HEK293 (cell line): ENCODE results near the gene PAPSS1.

Experiments
- CTCF ChIA-PET: fragments of 350-600 bp; formaldehyde crosslinking; extraction: SDS; loops from one replicate; lab custom pipeline; 2021; ENCODE audit warnings: antibody characterized with exemption; lab: Yijun Ruan, JAX
- POLR2A ChIA-PET: fragments of 300-600 bp; formaldehyde crosslinking; extraction: SDS; loops from one replicate; lab custom pipeline; 2020; ENCODE audit warnings: antibody characterized with exemption, inconsistent platforms; lab: Yijun Ruan, JAX
- H3K27ac ChIP-seq: fragments of 200-500 bp; sonication (Bioruptor generic); 2 replicates; pipeline ENCODE4 v1.5.1; 2014; ENCODE audit warnings: low read depth, low read length, control low read depth, inconsistent platforms; ENCODE audit errors: extremely low read depth
- H3K36me3 ChIP-seq, 2 experiments: fragments of 200-500 bp in 1 of 2; sonication (Bioruptor generic) in 1 of 2; 1 replicate in 1 of 2; 2 replicates in 1 of 2; pipeline ENCODE4 v1.5.1; 2014 to 2017; ENCODE audit warnings: inconsistent platforms in 2 of 2, low read length in 2 of 2; ENCODE audit not compliant: control insufficient read depth in 2 of 2, insufficient read depth in 1 of 2
- H3K4me1 ChIP-seq: fragments of 200-500 bp; sonication (Bioruptor generic); 2 replicates; pipeline ENCODE4 v1.5.1; 2014; ENCODE audit warnings: mild to moderate bottlenecking, low read length, inconsistent platforms; ENCODE audit not compliant: control insufficient read depth, insufficient read depth
- H3K4me3 ChIP-seq: 2 replicates; pipeline ENCODE4 v1.5.1; 2011; ENCODE audit warnings: low read depth, mild to moderate bottlenecking, control low read depth, low read length, moderate library complexity
- H3K9me3 ChIP-seq: fragments of 200-500 bp; sonication (Bioruptor generic); 2 replicates; pipeline ENCODE4 v1.5.1; 2014; ENCODE audit warnings: low read depth, low read length, inconsistent platforms; ENCODE audit not compliant: control insufficient read depth, insufficient read depth
- BCL11A ChIP-seq: fragments of 450-650 bp; formaldehyde crosslinking; IDR thresholded peaks from 2 replicates; pipeline ENCODE4 v1.5.1; 2016; ENCODE audit warnings: low read depth, missing biosample characterization, missing genetic modification characterization
- BCL11B ChIP-seq: fragments of 450-650 bp; formaldehyde crosslinking; IDR thresholded peaks from 2 replicates; pipeline ENCODE4 v1.5.1; 2016; ENCODE audit warnings: low read depth, missing biosample characterization, missing genetic modification characterization
- GLI4 ChIP-seq: fragments of 450-650 bp; formaldehyde crosslinking; IDR thresholded peaks from 2 replicates; pipeline ENCODE4 v1.5.1; 2016; ENCODE audit warnings: missing biosample characterization, missing genetic modification characterization
- HOXA7 ChIP-seq: sonication (generic); formaldehyde crosslinking; IDR thresholded peaks from 2 replicates; pipeline ENCODE4 v1.8.1; 2022; ENCODE audit warnings: missing genetic modification reagents, borderline replicate concordance
- KLF8 ChIP-seq: fragments of 450-650 bp; formaldehyde crosslinking; IDR thresholded peaks from 2 replicates; pipeline ENCODE4 v1.5.1; 2016; ENCODE audit warnings: missing biosample characterization, missing genetic modification characterization
- MEIS1 ChIP-seq: sonication (generic); formaldehyde crosslinking; IDR thresholded peaks from 2 replicates; pipeline ENCODE4 v1.8.1; 2022; ENCODE audit warnings: missing genetic modification reagents, mild to moderate bottlenecking, borderline replicate concordance
- MYNN ChIP-seq: fragments of 450-650 bp; formaldehyde crosslinking; IDR thresholded peaks from 2 replicates; pipeline ENCODE4 v1.5.1; 2016; ENCODE audit warnings: missing biosample characterization, missing genetic modification characterization, borderline replicate concordance
- ZBTB7A ChIP-seq: fragments of 450-650 bp; formaldehyde crosslinking; IDR thresholded peaks from 2 replicates; pipeline ENCODE4 v1.5.1; 2016; ENCODE audit warnings: low read depth, missing biosample characterization, missing genetic modification characterization
- ZFHX2 ChIP-seq: fragments of 450-650 bp; formaldehyde crosslinking; conservative IDR thresholded peaks from 2 replicates; pipeline ENCODE4 v1.5.1; 2016; ENCODE audit warnings: missing biosample characterization, missing genetic modification characterization
- ZNF133 ChIP-seq: fragments of 450-650 bp; formaldehyde crosslinking; IDR thresholded peaks from 2 replicates; pipeline ENCODE4 v1.5.1; 2016; ENCODE audit warnings: missing biosample characterization, missing genetic modification characterization
- ZNF140 ChIP-seq: fragments of 450-650 bp; formaldehyde crosslinking; IDR thresholded peaks from 2 replicates; pipeline ENCODE4 v1.5.1; 2016; ENCODE audit warnings: missing biosample characterization, missing genetic modification characterization
- ZNF146 ChIP-seq: fragments of 450-650 bp; formaldehyde crosslinking; IDR thresholded peaks from 2 replicates; pipeline ENCODE4 v1.5.1; 2016; ENCODE audit warnings: missing biosample characterization, missing genetic modification characterization
- ZNF221 ChIP-seq: fragments of 450-650 bp; formaldehyde crosslinking; IDR thresholded peaks from 2 replicates; pipeline ENCODE4 v1.5.1; 2017; ENCODE audit warnings: missing biosample characterization, missing genetic modification characterization, borderline replicate concordance
- ZNF223 ChIP-seq: fragments of 450-650 bp; formaldehyde crosslinking; IDR thresholded peaks from 2 replicates; pipeline ENCODE4 v1.5.1; 2016; ENCODE audit warnings: missing biosample characterization, missing genetic modification characterization
- ZNF248 ChIP-seq: fragments of 450-650 bp; formaldehyde crosslinking; IDR thresholded peaks from 2 replicates; pipeline ENCODE4 v1.5.1; 2017; ENCODE audit warnings: missing biosample characterization, missing genetic modification characterization
- ZNF350 ChIP-seq: fragments of 450-650 bp; formaldehyde crosslinking; IDR thresholded peaks from 2 replicates; pipeline ENCODE4 v1.5.0; 2017; ENCODE audit warnings: missing biosample characterization, mild to moderate bottlenecking, missing genetic modification characterization
- ZNF514 ChIP-seq: fragments of 450-650 bp; formaldehyde crosslinking; IDR thresholded peaks from 2 replicates; pipeline ENCODE4 v1.5.1; 2016; ENCODE audit warnings: missing biosample characterization, missing genetic modification characterization
- ZNF521 ChIP-seq: fragments of 450-650 bp; formaldehyde crosslinking; IDR thresholded peaks from 2 replicates; pipeline ENCODE4 v1.5.1; 2017; ENCODE audit warnings: missing biosample characterization, mild to moderate bottlenecking, missing genetic modification characterization
- ZNF792 ChIP-seq: fragments of 450-650 bp; formaldehyde crosslinking; IDR thresholded peaks from 2 replicates; pipeline ENCODE4 v1.5.1; 2016; ENCODE audit warnings: missing biosample characterization, missing genetic modification characterization
- ZNF830 ChIP-seq: fragments of 450-650 bp; IDR thresholded peaks from 2 replicates; pipeline ENCODE4 v1.5.0; 2018; ENCODE audit warnings: missing biosample characterization, missing genetic modification characterization, low read depth, mild to moderate bottlenecking, moderate library complexity
- TF ChIP-seq, protein P1 (sequence below): fragments of 450-650 bp; formaldehyde crosslinking; IDR thresholded peaks from 2 replicates; pipeline ENCODE4 v1.5.1; 2016; ENCODE audit warnings: missing biosample characterization, missing genetic modification characterization
- TF ChIP-seq, protein P2 (sequence below): fragments of 450-650 bp; formaldehyde crosslinking; IDR thresholded peaks from 2 replicates; pipeline ENCODE4 v1.5.1; 2016; ENCODE audit warnings: missing biosample characterization, missing genetic modification characterization
- TF ChIP-seq, protein P3 (sequence below): fragments of 450-650 bp; formaldehyde crosslinking; IDR thresholded peaks from 2 replicates; pipeline ENCODE4 v1.5.1; 2017; ENCODE audit warnings: missing biosample characterization, missing genetic modification characterization
- TF ChIP-seq, protein P4 (sequence below): fragments of 450-650 bp; formaldehyde crosslinking; IDR thresholded peaks from 2 replicates; pipeline ENCODE4 v1.5.1; 2016; ENCODE audit warnings: missing biosample characterization, missing genetic modification characterization
- TF ChIP-seq, protein P5 (sequence below): fragments of 450-650 bp; formaldehyde crosslinking; IDR thresholded peaks from 2 replicates; pipeline ENCODE4 v1.5.1; 2016; ENCODE audit warnings: missing biosample characterization, missing genetic modification characterization

PAPSS1 gene

DNA sequence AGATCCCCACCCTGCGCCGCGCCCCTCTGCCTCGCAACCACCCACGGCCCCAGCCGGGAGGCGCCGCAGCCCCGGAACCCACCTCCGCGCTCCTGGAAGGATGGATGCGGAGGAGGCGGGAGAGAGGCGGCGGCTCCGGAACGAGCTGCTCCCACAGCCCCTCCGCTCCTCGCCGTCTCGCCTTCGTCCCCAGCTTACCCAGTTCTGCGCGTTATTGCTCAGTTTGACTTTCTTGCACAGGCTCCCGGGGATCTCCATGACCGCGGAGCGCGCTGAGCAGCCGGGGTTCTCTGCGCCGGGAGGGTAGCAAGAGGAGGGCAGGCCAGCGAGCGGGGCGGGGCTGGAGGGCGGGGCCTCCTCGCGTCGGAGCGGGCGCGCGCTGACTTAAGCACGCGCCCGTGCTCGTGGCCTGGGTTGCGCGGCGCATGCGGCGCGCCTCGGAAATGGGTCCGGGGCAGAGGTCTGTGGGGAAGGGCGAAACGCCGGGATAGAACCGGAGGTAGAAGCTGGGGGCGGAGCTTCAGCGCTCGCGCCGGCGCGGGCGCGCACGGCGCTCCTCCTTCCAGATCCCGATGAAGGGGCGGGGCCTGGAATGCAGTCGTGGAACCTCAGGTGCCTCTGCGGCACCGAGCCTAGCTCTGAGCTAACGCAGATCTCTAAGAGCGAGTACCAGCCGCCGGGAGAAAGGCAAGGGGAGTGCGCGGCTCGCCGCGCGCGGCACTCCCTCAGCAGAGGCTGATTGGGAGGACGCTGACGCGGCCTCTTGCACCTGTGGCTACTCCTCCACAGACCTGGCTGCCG is at the start of gene PAPSS1 (continued):
- TF ChIP-seq, protein P1, sequence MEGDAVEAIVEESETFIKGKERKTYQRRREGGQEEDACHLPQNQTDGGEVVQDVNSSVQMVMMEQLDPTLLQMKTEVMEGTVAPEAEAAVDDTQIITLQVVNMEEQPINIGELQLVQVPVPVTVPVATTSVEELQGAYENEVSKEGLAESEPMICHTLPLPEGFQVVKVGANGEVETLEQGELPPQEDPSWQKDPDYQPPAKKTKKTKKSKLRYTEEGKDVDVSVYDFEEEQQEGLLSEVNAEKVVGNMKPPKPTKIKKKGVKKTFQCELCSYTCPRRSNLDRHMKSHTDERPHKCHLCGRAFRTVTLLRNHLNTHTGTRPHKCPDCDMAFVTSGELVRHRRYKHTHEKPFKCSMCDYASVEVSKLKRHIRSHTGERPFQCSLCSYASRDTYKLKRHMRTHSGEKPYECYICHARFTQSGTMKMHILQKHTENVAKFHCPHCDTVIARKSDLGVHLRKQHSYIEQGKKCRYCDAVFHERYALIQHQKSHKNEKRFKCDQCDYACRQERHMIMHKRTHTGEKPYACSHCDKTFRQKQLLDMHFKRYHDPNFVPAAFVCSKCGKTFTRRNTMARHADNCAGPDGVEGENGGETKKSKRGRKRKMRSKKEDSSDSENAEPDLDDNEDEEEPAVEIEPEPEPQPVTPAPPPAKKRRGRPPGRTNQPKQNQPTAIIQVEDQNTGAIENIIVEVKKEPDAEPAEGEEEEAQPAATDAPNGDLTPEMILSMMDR (tag by site-specific recombination): peak; percentile 25; the same call in 1 of the 2 replicates
- TF ChIP-seq ZNF133 (tag by site-specific recombination) (no peak), ZNF221 (no peak), ZBTB7A (no peak), ZNF792 (tag by site-specific recombination) (no peak), ZNF514 (tag by site-specific recombination) (no peak), BCL11B (tag by site-specific recombination) (no peak), ZNF146 (no peak), KLF8 (tag by site-specific recombination) (peak; percentile 69)
- TF ChIP-seq, protein P2, sequence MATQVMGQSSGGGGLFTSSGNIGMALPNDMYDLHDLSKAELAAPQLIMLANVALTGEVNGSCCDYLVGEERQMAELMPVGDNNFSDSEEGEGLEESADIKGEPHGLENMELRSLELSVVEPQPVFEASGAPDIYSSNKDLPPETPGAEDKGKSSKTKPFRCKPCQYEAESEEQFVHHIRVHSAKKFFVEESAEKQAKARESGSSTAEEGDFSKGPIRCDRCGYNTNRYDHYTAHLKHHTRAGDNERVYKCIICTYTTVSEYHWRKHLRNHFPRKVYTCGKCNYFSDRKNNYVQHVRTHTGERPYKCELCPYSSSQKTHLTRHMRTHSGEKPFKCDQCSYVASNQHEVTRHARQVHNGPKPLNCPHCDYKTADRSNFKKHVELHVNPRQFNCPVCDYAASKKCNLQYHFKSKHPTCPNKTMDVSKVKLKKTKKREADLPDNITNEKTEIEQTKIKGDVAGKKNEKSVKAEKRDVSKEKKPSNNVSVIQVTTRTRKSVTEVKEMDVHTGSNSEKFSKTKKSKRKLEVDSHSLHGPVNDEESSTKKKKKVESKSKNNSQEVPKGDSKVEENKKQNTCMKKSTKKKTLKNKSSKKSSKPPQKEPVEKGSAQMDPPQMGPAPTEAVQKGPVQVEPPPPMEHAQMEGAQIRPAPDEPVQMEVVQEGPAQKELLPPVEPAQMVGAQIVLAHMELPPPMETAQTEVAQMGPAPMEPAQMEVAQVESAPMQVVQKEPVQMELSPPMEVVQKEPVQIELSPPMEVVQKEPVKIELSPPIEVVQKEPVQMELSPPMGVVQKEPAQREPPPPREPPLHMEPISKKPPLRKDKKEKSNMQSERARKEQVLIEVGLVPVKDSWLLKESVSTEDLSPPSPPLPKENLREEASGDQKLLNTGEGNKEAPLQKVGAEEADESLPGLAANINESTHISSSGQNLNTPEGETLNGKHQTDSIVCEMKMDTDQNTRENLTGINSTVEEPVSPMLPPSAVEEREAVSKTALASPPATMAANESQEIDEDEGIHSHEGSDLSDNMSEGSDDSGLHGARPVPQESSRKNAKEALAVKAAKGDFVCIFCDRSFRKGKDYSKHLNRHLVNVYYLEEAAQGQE (tag by site-specific recombination): no peak

DNA sequence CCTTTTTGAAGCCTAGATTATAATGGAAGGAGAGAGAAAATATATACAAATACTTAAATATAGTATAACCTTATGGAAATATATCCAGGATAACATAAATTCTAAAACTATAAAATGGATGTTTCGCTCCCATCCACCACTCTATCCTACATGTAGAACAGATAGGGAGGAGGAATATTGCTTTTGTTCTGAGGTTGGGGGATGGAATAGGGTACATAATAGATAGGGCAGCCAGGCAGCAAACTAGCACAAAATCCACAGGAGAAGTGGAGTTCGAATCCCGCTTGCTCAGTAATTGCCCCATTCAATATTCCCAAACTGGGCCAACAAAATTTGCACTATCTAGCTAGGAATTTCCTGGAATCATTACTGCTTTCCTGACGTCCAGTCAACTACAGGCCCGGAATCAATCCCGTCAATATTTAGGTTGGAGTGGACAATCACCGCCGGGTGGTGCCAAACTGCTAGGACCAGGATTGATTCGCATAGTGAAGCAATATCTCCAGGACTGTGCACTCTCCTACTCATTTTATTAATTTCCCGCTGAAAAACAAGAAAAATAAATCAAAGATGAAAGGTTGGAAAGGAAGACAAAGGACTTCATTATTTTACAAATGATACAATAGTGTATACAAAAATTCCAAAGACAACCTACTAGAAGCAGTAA is 40.4 kb upstream of the PAPSS1 start:
- Histone ChIP-seq H3K4me1 (no peaks in the 10 kb centered on the region), H3K27ac (no peak overlapping the region), H3K9me3 (no peaks in the 10 kb centered on the region), H3K4me3 (no peak overlapping the region), H3K36me3 (no peaks in the 10 kb centered on the region)
- POLR2A ChIA-PET: no interaction called here
- CTCF ChIA-PET: interaction anchor here (0.6 to 5.1 kb wide), 7 partner anchors 10 to 180 kb away, joined by 3 to 48 read pairs (median 3); no protein-coding TSS in a partner anchor
- TF ChIP-seq BCL11A: no peak
- TF ChIP-seq MEIS1 (CRISPR knock-in tag): no peak
- TF ChIP-seq, protein P3, sequence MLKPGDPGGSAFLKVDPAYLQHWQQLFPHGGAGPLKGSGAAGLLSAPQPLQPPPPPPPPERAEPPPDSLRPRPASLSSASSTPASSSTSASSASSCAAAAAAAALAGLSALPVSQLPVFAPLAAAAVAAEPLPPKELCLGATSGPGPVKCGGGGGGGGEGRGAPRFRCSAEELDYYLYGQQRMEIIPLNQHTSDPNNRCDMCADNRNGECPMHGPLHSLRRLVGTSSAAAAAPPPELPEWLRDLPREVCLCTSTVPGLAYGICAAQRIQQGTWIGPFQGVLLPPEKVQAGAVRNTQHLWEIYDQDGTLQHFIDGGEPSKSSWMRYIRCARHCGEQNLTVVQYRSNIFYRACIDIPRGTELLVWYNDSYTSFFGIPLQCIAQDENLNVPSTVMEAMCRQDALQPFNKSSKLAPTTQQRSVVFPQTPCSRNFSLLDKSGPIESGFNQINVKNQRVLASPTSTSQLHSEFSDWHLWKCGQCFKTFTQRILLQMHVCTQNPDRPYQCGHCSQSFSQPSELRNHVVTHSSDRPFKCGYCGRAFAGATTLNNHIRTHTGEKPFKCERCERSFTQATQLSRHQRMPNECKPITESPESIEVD: no peak
- TF ChIP-seq ZNF223 (tag by site-specific recombination): no peak
- TF ChIP-seq, protein P4, sequence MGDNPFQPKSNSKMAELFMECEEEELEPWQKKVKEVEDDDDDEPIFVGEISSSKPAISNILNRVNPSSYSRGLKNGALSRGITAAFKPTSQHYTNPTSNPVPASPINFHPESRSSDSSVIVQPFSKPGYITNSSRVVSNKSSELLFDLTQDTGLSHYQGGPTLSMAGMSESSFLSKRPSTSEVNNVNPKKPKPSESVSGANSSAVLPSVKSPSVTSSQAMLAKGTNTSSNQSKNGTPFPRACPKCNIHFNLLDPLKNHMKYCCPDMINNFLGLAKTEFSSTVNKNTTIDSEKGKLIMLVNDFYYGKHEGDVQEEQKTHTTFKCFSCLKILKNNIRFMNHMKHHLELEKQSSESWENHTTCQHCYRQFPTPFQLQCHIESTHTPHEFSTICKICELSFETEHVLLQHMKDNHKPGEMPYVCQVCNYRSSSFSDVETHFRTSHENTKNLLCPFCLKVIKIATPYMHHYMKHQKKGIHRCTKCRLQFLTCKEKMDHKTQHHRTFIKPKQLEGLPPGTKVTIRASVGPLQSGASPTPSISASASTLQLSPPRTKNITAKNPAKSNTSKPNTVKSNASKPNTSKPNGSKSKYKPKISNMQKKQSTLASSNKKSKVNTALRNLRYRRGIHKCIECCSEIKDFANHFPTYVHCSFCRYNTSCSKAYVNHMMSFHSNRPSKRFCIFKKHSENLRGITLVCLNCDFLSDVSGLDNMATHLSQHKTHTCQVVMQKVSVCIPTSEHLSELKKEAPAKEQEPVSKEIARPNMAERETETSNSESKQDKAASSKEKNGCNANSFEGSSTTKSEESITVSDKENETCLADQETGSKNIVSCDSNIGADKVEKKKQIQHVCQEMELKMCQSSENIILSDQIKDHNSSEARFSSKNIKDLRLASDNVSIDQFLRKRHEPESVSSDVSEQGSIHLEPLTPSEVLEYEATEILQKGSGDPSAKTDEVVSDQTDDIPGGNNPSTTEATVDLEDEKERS (tag by site-specific recombination): no peak
- no peak for TF ChIP-seq ZNF140 (tag by site-specific recombination)
- TF ChIP-seq GLI4: no peak
- no peak for TF ChIP-seq ZNF248
- TF ChIP-seq ZFHX2: no peak
- no peak for TF ChIP-seq ZNF350 (tag by site-specific recombination)
- TF ChIP-seq, protein P5, sequence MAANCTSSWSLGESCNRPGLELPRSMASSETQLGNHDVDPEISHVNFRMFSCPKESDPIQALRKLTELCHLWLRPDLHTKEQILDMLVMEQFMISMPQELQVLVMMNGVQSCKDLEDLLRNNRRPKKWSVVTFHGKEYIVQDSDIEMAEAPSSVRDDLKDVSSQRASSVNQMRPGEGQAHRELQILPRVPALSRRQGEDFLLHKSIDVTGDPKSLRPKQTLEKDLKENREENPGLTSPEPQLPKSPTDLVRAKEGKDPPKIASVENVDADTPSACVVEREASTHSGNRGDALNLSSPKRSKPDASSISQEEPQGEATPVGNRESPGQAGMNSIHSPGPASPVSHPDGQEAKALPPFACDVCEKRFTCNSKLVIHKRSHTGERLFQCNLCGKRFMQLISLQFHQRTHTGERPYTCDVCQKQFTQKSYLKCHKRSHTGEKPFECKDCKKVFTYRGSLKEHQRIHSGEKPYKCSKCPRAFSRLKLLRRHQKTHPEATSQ (tag by site-specific recombination): no peak
- TF ChIP-seq MYNN (tag by site-specific recombination): no peak
- TF ChIP-seq HOXA7 (CRISPR knock-in tag): no peak
- no peak for TF ChIP-seq ZNF521 (tag by site-specific recombination)
- TF ChIP-seq ZNF830: no peak
